ENCODE data around the gene SRSF1.
A peak's percentile ranks its signal among the peaks of the same experiment; 100 is the strongest.
"Not testable (repeated sequence)": the region's sequence is repeated elsewhere in the genome, so short reads cannot be mapped to it uniquely, and the experiment has no call there.

Gene SRSF1

DNA sequence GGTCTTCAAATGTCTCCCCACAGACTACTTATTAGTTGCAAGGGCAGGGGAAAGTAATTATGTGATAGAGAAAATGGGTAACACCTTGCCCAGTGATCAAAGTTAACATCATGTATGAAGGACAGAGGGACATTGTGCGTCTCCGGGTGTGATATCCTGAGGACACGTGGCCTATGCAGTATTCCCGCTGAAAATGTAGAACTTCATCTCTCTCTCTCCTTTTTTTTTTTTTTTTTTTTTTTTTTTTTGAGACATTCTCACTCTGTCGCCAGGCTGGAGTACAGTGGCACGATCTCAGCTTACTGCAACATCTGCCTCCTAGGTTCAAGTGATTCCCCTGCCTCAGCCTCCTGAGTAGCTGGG, 43.9 kb downstream of the SRSF1 start:
- DNase-seq: no peak

DNA sequence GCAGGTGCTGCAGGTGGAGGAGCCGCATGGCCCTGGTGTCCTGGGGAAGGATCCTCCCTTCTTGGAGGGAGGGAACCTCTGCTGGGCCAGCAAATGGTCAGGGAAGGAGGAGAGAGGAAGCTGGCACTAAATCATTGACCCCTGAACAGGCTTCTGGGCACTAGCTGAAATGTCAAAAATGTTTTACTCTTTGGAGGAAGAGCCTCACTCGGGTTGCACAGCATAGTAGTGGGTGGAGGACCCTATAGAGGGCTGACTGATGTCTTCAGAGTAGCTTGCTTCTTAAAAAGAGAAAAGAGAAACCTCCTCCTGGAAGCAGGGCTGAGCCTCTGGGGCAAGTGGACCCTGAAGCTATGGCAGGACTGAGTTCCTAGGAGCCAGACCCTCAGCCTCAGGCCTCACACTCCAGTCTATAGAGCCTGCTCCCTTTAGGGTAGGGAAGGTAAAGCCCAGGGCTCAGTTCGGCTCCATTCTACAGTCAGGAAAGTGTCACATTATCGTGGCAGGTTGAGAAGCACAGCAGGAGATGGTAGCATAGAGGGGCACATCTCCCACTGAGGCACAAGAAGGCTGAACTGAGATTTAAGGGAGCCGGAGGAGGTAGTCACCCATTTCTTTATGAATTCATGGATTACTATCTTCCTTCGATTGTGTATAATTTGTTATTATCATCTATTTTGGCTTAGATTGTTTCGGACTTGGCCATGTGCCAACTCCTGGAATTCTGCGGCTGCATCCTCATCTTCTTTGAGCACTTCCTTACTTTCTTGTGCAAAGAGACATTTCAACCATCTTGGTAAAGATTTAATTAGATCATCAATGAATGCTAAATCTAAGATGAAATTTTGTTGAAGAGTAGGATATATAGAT, 44.5 kb downstream of the SRSF1 start:
- DNase-seq: no peak

DNA sequence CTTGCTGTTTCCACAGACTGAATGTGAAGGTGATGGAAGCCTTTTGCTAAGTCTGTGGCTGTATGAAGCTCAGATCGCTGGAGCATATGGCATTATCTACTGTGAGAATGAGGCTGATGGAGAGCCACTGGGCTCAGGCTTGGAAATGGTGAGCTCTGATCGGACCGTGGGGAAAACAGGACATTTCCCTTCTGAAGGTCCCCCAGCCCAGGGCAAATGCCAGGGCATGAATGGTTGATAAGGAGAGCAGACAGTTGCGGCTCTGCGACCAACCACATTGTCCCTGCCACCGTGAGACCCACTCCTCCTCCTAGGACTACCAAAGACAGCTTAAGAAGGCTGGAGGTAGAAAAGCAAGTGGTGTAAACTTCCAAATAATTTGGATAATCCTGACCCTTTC, 47.1 kb downstream of the SRSF1 start:
- no peak for DNase-seq

DNA sequence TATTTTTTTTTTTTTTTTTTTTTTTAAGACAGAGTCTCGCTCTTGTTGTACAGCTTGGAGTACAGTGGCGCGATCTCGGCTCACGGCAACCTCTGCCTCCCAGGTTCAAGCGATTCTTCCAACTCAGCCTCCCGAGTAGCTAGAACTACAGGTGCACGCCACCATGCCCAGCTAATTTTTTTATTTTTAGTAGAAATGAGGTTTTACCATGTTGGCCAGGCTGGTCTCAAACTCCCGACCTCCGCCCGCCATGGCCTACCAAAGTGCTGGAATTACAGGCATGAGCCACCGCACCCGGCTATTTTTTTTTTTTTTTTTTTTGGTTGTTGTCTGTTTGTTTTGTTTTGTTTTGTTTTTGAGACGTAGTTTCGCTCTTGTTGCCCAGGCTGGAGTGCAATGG, 48.7 kb downstream of the SRSF1 start:
- not testable (repeated sequence) for DNase-seq

DNA sequence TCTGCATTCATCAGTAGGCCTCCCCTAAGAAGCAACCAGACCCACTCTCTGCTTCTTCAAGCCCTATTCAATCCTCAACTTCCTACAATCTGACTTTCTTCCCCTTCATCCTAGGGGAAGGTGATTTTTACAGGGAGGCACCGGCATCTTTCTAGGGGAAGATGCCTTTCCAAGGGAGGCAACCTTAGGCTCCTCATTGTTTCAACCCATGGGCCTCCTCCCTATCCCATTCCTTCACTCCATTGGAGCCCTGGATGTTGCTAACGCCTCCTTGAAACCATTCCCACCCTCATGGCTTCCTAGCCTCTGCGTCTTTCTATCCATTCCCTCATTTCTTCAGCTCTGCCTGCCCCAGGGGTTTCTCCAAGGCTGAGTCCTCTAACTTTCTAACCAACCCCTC, 49.2 kb downstream of the SRSF1 start:
- DNase-seq: no peak

DNA sequence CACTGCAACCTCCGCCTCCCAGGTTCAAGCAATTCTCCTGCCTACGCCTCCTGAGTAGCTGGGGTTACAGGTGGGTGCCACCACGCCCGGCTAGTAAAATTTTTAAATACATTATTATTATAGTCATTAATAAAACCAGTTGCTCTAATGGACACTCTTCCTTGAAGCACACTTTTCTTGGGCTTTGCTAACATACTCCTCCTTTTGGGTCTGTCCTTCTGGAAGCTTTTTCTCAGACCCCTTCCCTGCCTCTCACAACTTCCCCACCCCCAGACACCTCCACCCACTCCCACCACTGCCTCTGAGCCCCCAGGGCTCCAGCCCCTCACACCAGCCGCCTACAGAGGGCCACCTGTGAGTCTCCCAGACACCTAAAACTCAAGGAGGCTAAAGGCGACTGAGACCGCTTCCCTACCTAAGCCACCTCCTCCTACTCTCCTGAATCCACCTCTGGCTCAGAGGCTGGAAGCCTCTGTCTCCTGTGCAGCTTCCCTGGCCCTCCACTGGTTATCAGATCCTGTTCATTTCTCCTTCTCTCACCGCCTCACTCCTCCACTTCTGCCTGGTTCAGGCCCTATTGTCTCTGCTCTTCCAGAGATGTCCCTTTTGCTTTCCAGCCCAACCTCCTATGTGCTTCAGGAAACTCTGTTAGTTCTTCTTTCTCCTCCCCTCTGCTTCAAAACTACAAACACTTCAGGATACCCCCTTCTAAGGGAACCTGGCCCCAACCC, 49.8 kb downstream of the SRSF1 start:
- DNase-seq: no peak

DNA sequence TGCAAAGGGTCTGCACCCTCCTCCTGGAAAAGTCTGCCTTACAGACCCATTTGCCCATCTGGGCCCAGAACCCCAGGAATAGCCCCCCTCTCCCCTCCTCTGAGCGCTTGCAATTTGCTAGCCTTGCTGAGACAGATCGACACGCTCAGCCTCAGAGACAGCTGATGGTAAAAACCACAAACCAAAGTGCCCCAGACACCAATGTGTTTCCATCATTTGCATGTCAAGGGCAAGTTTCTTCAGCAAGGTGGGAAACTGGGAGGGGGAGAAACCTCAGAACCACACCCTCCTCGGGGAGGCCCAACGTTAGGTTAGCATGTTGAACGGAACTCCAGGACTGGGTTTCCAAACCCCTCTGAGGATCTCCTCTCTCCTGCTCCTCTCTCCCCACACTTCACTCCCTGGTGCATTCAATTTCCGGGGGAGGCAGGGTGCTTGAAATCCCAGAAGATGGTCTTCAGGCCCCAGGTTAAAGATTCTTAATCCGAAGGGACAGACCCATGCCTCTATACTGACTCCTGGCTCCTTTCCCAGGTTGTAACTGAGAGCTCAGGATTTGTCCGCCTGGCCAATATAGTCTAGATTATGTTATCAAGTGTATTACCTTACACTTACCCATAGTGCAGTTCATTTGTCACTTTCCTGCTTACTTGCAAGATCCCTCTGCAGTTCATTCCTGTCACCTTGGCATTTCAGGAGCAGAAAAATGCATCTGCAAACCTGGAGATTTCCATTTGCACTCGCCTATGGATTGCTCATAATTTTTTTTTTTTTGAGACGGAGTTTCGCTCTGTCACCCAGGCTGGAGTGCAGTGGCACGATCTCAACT, 50.5 kb downstream of the SRSF1 start:
- peak; percentile 53 for DNase-seq

DNA sequence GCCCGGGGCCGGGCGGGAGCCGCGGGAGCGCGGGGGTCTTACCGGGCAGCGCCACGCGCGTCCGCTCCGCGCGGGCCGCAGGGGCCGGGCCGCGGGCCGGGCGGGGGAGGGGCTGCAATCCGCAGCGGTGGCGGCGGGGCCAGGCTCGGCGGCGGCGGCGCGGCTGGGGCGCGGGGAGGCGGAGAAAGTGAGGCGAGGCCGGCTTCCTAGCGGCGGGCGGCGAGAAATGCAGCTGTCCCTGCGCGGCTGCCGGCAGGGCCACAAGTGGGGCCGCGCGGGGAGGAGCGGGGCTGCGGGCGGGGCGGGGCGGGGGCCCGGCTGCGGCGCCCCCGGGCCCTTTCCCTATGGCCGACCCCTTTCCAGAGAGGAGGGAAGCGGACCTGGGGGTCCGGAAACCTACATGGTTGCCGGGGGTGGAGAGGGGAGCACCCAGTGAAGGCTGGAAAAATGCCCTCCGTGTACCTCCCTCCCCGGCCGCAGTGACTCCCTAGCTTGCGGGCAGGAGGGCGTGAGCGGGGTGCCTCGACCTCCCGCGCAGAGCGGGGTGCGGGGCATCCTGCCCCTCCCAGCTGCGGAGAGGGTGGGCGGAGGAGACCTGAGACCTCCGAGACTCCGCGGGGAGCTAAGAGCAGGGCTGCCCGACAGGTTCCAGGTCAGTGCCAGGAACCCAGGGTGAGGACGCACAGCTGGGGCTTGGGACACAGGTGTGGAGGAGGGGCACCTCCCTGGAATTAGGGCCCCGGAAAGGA, 51.7 kb downstream of the SRSF1 start, which contains the start of gene CUEDC1:
Gene CUEDC1 (minus strand): TSS at position 230 of the 749 bp plus-strand sequence. CDS start 69,848 bp downstream, outside the sequence.
- DNase-seq: peak; percentile 72

DNA sequence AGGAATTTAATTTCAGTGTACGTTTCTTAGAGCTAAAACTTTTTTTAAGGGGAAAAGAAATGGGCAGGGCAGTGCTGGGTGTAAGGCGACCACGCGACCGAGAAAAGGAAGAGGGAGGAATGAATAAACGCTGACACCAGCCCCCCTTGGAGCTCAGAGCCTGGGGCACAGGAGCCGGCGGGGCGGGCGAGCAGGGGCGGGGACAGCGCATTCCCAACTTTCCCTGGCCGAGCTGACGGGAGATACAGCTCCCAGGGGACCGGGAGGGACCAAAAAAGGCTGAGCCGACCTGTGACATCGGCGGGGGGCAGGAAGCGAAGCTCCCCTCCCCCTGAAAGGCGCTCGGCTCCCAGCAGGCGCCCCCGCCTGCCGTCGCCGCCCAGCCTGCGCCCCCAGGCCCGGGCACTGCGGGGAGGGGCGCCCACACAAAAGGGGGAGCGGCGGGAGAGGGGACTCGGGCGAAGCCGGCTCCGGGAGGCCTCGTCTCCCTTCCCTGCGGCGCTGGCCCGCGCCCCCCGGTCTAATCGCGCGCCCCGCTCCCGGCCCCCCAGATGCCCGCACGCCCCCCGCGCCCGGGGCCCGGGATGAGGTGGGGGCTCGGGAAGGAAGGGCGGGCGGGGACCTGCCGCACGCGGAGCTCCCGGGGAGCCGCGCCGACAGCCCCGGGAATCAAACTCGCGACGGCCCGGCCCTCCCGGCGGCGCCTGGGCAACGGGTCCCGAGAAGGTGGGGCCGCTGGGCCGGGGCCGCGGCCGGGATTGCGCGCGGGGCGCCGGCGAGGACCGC, 52.5 kb downstream of the SRSF1 start:
- no peak for DNase-seq

DNA sequence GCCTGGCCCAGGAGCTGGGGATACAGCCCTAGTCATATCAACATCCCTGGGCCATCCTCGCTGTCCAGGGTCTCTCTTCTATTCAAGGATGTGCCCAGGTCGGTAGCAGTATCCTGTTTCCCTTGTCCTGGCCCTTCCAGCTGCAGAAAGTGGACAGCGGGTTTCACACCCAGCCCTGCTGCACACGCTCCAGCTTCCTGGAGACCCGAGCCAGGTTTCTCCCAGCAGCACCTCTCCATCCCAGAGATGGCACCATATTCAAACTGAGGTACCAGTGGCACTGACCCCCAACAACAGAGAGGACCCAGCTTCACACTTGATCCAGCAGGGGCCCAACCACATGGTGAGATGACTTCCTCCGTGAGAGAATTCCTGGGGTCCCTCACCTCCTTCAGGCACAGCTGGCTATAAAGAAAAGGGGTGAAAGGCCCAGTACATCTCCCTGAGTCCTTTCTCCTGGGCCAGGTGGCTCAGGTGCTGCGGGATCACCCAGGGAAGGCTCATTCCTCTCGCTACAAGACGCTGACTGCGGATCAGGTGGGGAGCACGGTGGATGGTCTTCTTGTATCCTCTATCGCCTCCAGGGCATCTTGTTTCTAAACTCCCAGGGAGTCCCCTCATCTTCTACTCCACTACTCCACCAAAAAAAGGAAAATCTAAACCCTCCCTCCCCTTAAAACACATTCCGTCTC, 53.2 kb downstream of the SRSF1 start:
- no peak for DNase-seq

Measured in activated CD4-positive, alpha-beta T cell treated with anti-CD3 and anti-CD28 coated beads, Interleukin-2, Interleukin-6, amounts not matched to agents 100 ng/mL and 50 ng/mL, durations not matched to agents 16 hours and 8 hours (primary cell).